GM18520 (cell line): ENCODE measurements around the gene EPHA10.
A peak's percentile ranks its signal among the peaks of the same experiment; 100 is the strongest.

ENCODE experiments used
- ATAC-seq: cut with Tn5 transposase; IDR thresholded peaks from one replicate; pipeline ENCODE4 v1.9.1; 2021; ENCODE audit not compliant: unreplicated experiment

The EPHA10 gene

GRCh38 chr1:37764888-37765441, at the start of gene EPHA10:
TSS of gene EPHA10 (minus strand) at chr1:37765120. CDS start at chr1:37765066, 54 bp downstream.
- ATAC-seq, result no peak

DNA sequence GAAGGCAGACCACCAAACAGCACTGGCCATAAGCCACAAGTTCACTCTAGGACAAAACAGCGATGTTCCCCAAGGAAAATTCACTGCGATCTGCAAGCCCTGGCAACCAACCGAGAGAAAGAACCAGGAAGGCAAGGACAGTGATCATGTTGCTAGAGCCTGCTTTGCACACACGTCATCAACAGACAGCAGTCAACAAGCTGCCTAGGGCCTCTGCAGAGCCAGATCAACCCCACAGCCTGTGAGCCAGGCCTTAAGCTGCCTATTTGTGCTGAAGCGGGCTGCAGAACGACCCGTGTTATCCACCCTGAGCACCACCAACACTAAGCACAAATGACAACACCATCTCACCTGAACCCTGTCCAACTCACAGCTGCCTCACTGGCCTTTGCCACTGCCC, 49.3 kb upstream of the EPHA10 start:
- ATAC-seq, result no peak

DNA sequence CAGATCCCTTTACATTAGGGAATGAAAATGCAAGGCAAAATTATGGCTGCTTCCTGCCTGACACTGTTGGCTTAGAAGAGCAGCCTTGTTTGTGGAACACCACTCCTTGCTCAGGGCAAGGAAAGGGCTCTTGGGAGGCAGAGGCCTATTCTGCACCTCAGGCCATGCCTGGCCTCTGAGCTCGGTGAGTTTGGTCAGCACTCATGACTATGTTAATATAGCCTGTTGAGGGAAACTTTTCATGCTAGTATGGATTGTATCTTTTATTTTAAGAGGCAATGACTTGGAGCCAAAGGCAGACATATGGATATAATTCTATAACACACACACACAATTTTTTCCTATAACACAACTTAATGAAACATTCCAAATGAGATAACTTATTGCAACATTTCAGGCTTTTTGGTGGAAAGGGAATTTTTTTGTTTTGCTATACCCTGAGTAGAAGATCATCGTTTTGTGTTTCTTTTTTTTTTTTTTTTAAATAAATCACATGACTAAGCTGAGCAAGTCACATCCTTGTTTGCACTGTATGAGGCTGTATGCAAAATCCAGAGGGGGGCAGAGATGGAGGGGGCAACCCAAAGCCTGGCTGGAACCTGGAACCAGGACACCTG, 48.7 kb upstream of the EPHA10 start:
- no peak for ATAC-seq

GRCh38 chr1:37811027-37811655, 46.2 kb upstream of the EPHA10 start:
- ATAC-seq, result no peak

GRCh38 chr1:37809942-37810341, 45.0 kb upstream of the EPHA10 start:
- no peak for ATAC-seq

- peak; percentile 26 for ATAC-seq
Observed at GRCh38 chr1:37808369-37809319, 43.7 kb upstream of the EPHA10 start.

DNA sequence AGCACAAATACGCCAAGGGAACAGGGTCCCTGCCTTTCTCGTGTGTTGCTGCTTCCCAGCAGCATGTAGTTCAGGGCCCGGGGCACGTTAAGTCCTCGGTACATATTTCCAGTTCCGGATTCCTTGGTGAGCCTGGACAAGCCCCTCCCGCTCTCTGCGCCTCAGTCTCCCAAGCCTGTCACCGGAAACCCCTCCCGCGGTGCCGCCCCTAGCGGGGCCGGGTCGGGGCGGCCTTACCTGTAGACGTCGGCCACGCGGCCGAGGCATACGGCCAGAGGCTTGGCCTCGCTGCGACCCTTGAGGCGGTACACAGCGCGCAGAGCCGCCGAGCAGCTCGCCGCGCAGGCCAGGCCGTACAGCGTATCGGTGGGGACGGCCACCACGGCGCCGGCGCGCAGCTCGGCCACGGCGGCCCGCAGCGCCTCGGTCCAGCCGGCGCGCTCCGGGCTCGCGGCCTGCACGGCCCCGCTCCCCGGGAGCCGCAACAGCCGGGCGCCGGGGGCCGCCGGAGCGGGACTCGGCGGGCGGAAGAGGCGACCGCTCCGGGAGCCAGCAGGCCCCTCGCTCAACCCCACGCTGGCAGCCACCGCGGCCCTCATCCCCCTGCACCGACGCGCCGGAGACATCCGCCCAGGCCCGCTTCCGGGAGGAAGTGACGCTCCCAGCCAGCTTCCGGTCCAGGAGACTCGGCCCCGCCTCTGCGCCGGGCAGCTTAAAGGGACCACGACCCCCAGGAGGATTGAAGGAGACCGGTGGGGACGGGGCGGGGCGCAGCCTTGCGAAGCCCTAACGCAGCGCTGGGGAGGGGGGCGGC, 42.8 kb upstream of the EPHA10 start, which contains the start of the genes C1orf122 and YRDC:
Gene C1orf122 (plus strand): TSS at position 236 of the 814 bp plus-strand sequence. CDS start 615 bp downstream, outside the sequence.
Gene YRDC (minus strand): TSS at position 654 of the 814 bp plus-strand sequence. CDS start 28 bp downstream, at position 626.
- peak; percentile 66 for ATAC-seq

- no peak for ATAC-seq
Observed at GRCh38 chr1:37807220-37807554, 42.3 kb upstream of the EPHA10 start.

DNA sequence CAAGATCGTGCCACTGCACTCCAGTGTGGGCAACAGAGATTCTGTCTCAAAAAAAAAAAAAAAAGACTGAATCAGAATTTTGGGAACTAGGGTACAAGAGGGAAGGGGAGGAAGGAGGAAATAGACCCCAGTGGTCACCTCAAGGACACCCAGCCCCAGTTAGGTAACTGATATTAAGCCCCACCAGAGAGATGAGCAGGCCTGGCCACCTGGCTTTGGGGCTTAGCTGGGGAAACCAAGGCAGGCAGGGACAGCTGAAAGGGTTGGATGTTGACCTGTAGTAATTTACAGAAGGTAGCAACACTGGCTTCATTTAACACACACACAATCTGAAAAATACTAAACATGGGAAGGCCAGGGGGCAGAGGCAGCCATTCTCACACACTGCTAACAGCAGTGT, 37.5 kb upstream of the EPHA10 start:
- no peak for ATAC-seq

GRCh38 chr1:37797750-37798345, 32.9 kb upstream of the EPHA10 start:
- ATAC-seq, result no peak

DNA sequence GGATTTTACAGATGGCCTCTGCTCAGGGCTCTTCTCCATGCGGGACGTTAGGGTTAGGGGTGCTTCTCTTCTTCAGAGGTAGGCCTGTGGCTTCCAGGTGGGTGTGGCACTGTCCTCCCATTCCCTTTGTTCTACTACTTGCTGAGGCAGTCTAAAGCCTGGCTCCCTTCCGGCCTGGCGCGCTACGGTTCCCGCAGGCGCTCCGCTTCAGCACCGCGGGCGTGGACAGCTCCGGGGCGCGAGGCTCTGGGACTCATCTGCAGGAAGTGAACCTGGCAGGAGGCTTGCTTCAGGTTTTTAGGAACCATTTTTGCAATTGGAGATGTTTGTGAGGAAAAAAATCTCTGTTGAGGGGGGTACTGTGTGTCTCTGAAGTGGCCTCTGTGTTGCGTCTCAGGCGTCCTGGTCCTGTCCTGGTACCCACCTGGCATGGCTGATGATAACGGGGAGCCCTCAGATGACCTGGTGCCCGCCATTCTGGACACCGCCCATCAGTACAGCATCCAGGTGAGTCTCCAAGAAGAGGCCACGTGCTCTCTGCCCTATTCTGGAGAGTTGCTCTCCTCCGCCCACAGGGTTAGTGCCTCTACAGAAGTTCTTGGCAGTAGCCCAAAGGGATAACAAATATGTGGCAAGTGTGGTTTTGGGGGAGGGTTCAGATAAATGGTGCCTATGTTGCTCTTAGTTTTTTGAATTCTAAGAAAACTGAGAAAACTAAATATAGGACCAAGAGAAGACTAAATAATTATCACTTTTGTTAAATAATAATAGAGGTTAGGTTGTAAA, 30.6 kb upstream of the EPHA10 start:
- ATAC-seq, result no peak

GRCh38 chr1:37794372-37795339, 29.7 kb upstream of the EPHA10 start:
- ATAC-seq, result no peak

DNA sequence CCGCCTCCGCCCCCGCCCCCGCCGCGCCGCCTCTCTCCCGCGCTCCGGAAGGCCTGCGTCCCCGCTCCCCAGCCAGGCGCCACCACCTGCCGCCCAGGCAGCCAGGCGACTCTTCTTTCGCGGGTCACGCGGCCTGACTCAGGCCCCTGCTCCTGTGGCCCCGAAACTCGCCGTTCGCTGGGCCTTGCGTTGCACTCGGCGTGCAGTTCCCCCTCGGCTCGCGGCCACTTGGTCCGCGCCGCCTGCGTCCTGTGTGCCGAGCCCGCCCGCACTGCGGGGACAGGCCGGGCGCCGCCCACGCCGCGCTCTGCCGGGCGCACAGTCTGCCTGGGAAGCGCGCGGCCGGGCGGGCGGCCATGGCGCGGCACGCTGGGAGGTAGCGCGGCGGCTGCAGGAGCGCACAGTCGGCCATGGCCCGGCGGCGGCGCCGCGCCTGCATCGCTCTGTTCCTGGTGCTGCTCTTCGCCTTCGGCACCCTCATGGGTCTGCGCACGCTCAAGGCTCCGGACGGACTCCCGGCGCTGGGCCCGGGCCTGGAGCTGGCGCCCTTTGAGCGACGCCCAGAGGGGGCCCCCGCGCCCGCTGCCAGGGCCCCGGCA, 29.0 kb upstream of the EPHA10 start, which contains the start of gene MANEAL:
Gene MANEAL (plus strand): TSS at position 75 of the 599 bp plus-strand sequence. CDS start 336 bp downstream, at position 411.
- no peak for ATAC-seq

DNA sequence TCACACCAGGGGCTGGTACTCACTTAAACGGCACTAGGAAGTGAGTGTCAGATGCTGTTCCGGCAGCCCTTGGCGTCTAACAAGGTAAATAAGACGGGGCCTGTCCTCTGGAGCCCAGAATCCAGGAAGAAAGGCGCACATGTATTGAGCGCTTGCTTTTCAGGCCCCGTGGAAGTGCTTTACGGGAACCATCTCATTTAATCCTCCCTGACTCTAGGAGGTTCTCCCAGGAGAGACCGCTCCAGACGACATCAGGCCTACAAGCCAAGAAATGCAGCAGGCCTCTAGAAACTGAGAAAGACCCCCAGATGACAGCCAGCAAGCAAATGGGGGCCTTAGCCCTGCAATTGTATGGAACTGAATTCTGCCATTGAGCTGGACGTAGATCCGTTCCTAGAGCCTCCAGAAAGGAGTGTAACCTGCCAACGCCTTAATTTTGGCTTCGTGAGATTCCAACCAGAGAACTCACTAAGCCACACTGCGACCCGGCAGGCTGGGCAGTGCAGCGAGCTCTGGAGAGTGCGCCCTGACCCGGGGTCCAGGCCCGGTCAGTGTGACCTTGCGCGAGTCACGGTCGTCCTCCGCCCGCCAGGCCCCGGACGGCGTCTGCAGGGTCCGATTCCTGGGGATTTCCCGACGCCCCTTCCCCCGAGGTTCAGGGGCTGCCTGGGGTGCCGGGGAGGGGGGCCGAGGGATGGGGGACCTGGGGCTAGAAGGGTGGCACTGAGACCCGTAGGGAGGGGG, 28.2 kb upstream of the EPHA10 start:
- ATAC-seq, result no peak

DNA sequence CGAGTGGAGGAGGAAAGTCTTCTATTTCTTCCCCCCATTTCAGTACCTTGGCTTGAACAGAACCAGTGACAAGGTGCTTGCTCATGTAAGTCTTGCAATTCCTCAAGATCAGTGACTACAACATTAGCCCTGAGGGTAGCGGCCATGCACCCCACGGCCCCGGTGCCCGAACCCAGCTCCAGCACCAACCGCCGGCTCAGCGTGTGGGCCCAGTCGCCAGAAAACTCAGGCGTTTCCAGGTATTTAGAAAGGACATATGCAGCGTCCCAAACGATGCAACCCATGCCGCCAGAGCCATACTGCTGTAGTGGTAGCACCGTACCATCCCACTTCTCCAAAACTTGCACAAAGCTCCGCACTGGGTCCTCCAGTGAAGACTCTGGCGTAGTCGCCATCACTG, 17.6 kb upstream of the EPHA10 start:
- ATAC-seq, result no peak

- no peak for ATAC-seq
Observed at GRCh38 chr1:37778654-37779053, 13.7 kb upstream of the EPHA10 start.

DNA sequence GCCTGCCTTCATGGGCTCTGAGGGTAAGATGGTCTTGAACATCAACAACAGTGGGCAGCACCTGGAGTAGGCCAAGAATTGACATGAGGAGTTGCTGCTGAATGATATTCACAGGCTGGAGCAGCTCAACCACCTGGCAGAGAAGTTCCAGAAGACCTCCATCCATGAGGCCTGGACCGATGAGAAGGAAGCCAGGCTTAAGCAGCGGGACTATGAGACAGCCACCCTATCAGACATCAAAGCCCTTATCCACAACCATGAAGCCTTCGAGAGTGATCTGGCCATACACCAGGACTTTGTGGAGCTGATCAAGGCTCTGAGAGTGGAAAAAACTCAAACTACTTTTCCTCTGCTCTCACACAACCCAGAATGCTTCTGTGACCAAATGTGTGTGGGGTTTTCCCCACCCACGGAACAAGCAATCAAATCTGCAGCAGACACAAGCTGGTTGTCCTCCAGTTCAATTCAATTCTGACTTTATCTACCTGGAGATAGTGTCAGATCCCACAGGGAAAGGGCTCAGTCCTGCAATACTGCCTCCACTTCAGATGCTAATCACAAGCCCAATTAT, 12.1 kb upstream of the EPHA10 start:
- ATAC-seq, result no peak
